Stimulated activated CD8-positive, alpha-beta memory T cell treated with anti-CD3 and anti-CD28 coated beads, Interleukin-7, amount 100 ng/mL, for 1 hour (primary cell): ENCODE data around the gene RBM47.
"Not testable (repeated sequence)": the region's sequence is repeated elsewhere in the genome, so short reads cannot be mapped to it uniquely, and the experiment has no call there.

Source experiments
- DNase-seq, 2 donors: peaks; one replicate each; pipeline ENCODE4 v3.0.0-alpha.2; 2020; ENCODE audit warnings: low read depth in 2 of 2

RBM47 gene

GRCh38 chr4:40562208-40562607 lies 67.5 kb downstream of the RBM47 start:
- DNase-seq = no peak

GRCh38 chr4:40561543-40562177 lies 68.0 kb downstream of the RBM47 start:
- not testable (repeated sequence) for DNase-seq

- DNase-seq = no peak
These were observed 69.8 kb downstream of the RBM47 start for GRCh38 chr4:40559585-40560465.

GRCh38 chr4:40557736-40558135 lies 71.9 kb downstream of the RBM47 start:
- DNase-seq = no peak

- DNase-seq = no peak
These were observed 74.3 kb downstream of the RBM47 start for GRCh38 chr4:40555176-40555900.

GRCh38 chr4:40554641-40555040 lies 75.0 kb downstream of the RBM47 start:
- DNase-seq = not testable (repeated sequence)

- DNase-seq = no peak
These were observed 75.7 kb downstream of the RBM47 start for GRCh38 chr4:40553995-40554394.

- no peak for DNase-seq
These were observed 77.1 kb downstream of the RBM47 start for GRCh38 chr4:40552536-40552935.

- not testable (repeated sequence) for DNase-seq
These were observed 78.0 kb downstream of the RBM47 start for GRCh38 chr4:40551568-40552136.

- DNase-seq = no peak
These were observed 78.7 kb downstream of the RBM47 start for GRCh38 chr4:40550948-40551462.

GRCh38 chr4:40550196-40550595 lies 79.5 kb downstream of the RBM47 start:
- no peak for DNase-seq

GRCh38 chr4:40548256-40548655 lies 81.4 kb downstream of the RBM47 start:
- no peak for DNase-seq

GRCh38 chr4:40547789-40548132 lies 81.9 kb downstream of the RBM47 start:
- DNase-seq = no peak

GRCh38 chr4:40546969-40547788 lies 82.5 kb downstream of the RBM47 start:
- no peak for DNase-seq

- DNase-seq = no peak
These were observed 83.2 kb downstream of the RBM47 start for GRCh38 chr4:40546506-40546905.

GRCh38 chr4:40545487-40545886 lies 84.2 kb downstream of the RBM47 start:
- not testable (repeated sequence) for DNase-seq

GRCh38 chr4:40544221-40544620 lies 85.4 kb downstream of the RBM47 start:
- no peak for DNase-seq

GRCh38 chr4:40540800-40541199 lies 88.9 kb downstream of the RBM47 start:
- no peak for DNase-seq

GRCh38 chr4:40536032-40536431 lies 93.6 kb downstream of the RBM47 start:
- DNase-seq = no peak

- no peak for DNase-seq
These were observed 98.0 kb downstream of the RBM47 start for GRCh38 chr4:40531636-40532023.

GRCh38 chr4:40530961-40531635 lies 98.6 kb downstream of the RBM47 start:
- no peak for DNase-seq
